Sigmoid colon (tissue), 7 donors: ENCODE data around the gene SIX5. TPM values are rescaled to one million over a fixed set of nuclear protein-coding genes. Genes with fewer than 3 reads are reported as not detected.
A peak's percentile ranks its signal among the peaks of the same experiment; 100 is the strongest.

Experiments
- DNase-seq: peaks from one replicate; pipeline ENCODE4 v3.0.0-alpha.2; 2019
- H3K27ac ChIP-seq, 4 donors: fragments of 200-600 bp; sonication (generic); one replicate each; pipeline ENCODE4 v1.5.1; 2016 to 2019; ENCODE audit warnings: mild to moderate bottlenecking in 1 of 4
- H3K27me3 ChIP-seq, 3 donors: fragments of 200-600 bp; sonication (generic); one replicate each; pipeline ENCODE4 v1.5.1; 2019; ENCODE audit warnings: mild to moderate bottlenecking in 1 of 3
- H3K36me3 ChIP-seq, 4 donors: fragments of 200-600 bp; sonication (generic); one replicate each; pipeline ENCODE4 v1.5.1; 2016 to 2019
- H3K4me1 ChIP-seq, 4 donors: fragments of 200-600 bp; sonication (generic); one replicate each; pipeline ENCODE4 v1.5.1; 2017 to 2019
- H3K4me3 ChIP-seq, 4 donors: fragments of 200-600 bp; sonication (generic); one replicate each; pipeline ENCODE4 v1.5.1; 2017 to 2019; ENCODE audit warnings: mild to moderate bottlenecking in 2 of 4, moderate library complexity in 1 of 4
- H3K9me3 ChIP-seq, 4 donors: fragments of 200-600 bp in 3 of 4; sonication (generic) in 3 of 4; one replicate each; pipeline versions ENCODE4 v1.5.1 to v1.6.1; 2013 to 2019
- CTCF ChIP-seq, 4 experiments: fragments of 450-650 bp in 3 of 4; fragments of 200-600 bp in 1 of 4; IDR thresholded peaks; one replicate each; pipeline ENCODE4 v1.5.1; 2016 to 2019; ENCODE audit warnings: antibody characterized with exemption in 4 of 4, mild to moderate bottlenecking in 3 of 4, moderate library complexity in 2 of 4
- EP300 ChIP-seq, 4 donors: sonication (generic); formaldehyde crosslinking; IDR thresholded peaks; one replicate each; pipeline ENCODE4 v1.6.1; 2017; ENCODE audit warnings: antibody characterized with exemption in 4 of 4
- POLR2A ChIP-seq, 2 donors: fragments of 450-650 bp; IDR thresholded peaks; one replicate each; pipeline ENCODE4 v1.6.1; 2016; ENCODE audit warnings: antibody characterized with exemption in 2 of 2, mild to moderate bottlenecking in 2 of 2, moderate library complexity in 2 of 2
- POLR2AphosphoS5 ChIP-seq, 4 donors: sonication (generic); formaldehyde crosslinking; IDR thresholded peaks; one replicate each; pipeline ENCODE4 v1.6.1; 2017; ENCODE audit warnings: antibody characterized with exemption in 4 of 4
- WGBS, 2 donors: extraction: QIAGEN DNeasy Blood & Tissue Kit; methylation state at CpG; one replicate each; pipeline ENCODE4 v1.1.7; 2013; 5-methylcytosine and 5-hydroxymethylcytosine counted together
- intact Hi-C: fragments of 100-400 bp; cut with DNase I; formaldehyde crosslinking; loops from one replicate; pipeline ENCODE4 v1.15.1; 2023
- polyA plus RNA-seq, 3 donors: library from polyadenylated mRNA; stranded (reverse); fragments of 200-250 nt; gene quantifications; one replicate each; pipeline ENCODE4 v1.2.3, GENCODE V29; 2013
- total RNA-seq, 4 donors: library from RNA; depleted of rRNA; stranded (reverse); fragments of >200 nt; gene quantifications; one replicate each; pipeline ENCODE4 v1.1.0, GENCODE V29; 2016
- donor health status: healthy with polysubstance abuse.
- donor health status: Bipolar disorder and iron deficiency.
- donor health status: healthy.

The SIX5 gene
- total and polyA plus RNA-seq, 7 donors: 4.2 to 20.7 (median 16.8) TPM

DNA sequence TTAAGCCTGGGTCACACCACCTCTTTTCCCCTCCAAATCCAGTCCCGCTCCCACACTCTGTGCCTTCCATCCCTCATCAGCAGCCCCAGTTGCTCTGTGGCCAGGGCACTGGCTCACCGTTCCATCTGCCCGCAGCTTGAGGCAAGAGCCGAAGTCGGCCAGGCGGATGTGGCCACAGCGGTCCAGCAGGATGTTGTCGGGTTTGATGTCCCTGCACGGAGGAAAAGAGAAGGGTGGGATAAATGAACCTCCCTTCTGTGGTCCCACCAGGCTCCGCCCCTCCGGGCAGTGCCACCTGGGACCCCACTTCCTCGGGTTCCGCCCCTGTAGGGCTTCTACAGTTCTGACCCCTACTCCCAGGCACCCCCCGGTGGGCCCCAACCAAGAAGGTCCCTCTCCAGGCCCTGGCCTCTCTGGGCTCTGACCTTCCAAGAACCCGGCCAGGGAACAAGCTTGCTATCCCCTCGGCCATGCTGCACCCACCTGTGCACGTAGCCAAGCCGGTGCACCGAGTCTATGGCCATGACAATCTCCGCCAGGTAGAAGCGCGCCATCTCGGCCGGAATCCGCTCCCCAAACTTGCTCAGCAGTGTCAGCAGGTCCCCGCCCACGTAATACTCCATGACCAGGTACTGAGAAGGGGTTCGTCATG lies 9.1 kb upstream of the SIX5 start:
- TF ChIP-seq POLR2AphosphoS5 (IDR thresholded peaks at IDR 0.05): no peak
- TF ChIP-seq EP300 (IDR thresholded peaks at IDR 0.05): no peak
- no peak for TF ChIP-seq CTCF (IDR thresholded peaks at IDR 0.05)
- TF ChIP-seq POLR2A (IDR thresholded peaks at IDR 0.05): no peak
- H3K4me3 ChIP-seq: no peak overlapping the region
- no peaks in the 10 kb centered on the region for H3K27me3 ChIP-seq
- peaks cover 0 to 46% (median 36%) of the 10 kb centered on the region in 4 donors for H3K4me1 ChIP-seq
- WGBS, 2 donors: 90 to 94% methylated on average over 28 of the region's 28 CpGs
- peaks cover 5 to 44% (median 39%) of the 10 kb centered on the region in 4 donors for H3K36me3 ChIP-seq
- no peaks in the 10 kb centered on the region for H3K9me3 ChIP-seq
- intact Hi-C loops: no loop called here
- peak; percentile 68 for DNase-seq
- peak overlapping the region; percentile 96 to 98 (median 98) for H3K27ac ChIP-seq

DNA sequence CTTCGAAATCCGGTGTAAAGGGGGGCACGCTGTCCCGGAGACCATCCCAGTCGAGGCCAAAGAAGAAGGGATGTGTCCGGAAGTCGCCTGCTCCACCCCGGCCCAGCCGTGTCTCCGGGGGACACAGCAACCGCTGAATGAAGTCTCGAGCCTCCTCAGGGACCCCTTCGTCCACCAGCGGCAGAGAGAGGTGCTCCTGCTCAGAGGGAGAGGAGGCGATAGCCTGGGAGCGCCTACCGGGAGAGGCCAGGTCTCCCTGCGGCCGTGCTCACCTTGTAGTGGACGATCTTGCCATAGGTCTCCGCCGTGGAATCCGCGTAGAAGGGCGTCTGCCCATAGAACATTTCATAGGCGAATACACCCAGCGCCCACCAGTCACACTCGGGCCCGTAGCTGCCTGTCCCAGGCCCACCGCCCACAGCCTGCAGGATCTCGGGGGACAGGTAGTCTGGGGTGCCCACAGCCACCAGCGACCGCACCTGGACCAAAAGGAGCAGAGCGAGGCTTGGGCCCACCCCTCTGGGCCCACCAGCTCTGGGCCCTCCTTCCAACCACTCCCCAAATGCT lies 8.4 kb upstream of the SIX5 start:
- H3K27me3 ChIP-seq: no peaks in the 10 kb centered on the region
- peak overlapping the region; percentile 96 to 98 (median 98) for H3K27ac ChIP-seq
- H3K4me3 ChIP-seq: no peak overlapping the region
- DNase-seq: peak; percentile 66
- H3K4me1 ChIP-seq: peaks cover 0 to 42% (median 33%) of the 10 kb centered on the region in 4 donors
- no peak for TF ChIP-seq POLR2AphosphoS5 (IDR thresholded peaks at IDR 0.05)
- no peak for TF ChIP-seq EP300 (IDR thresholded peaks at IDR 0.05)
- TF ChIP-seq CTCF (IDR thresholded peaks at IDR 0.05): no peak
- TF ChIP-seq POLR2A (IDR thresholded peaks at IDR 0.05): no peak
- 96% methylated on average over 34 of the region's 34 CpGs for WGBS, 2 donors
- H3K9me3 ChIP-seq: no peaks in the 10 kb centered on the region
- intact Hi-C loops: no loop called here
- H3K36me3 ChIP-seq: peaks cover 5 to 51% (median 45%) of the 10 kb centered on the region in 4 donors

GRCh38 chr19:45774765-45775164 lies 5.7 kb upstream of the SIX5 start:
- H3K4me1 ChIP-seq: peaks cover 0 to 35% (median 29%) of the 10 kb centered on the region in 4 donors
- H3K27me3 ChIP-seq: no peaks in the 10 kb centered on the region
- intact Hi-C loops: no loop called here
- no peaks in the 10 kb centered on the region for H3K9me3 ChIP-seq
- H3K4me3 ChIP-seq: no peak overlapping the region
- TF ChIP-seq POLR2A (IDR thresholded peaks at IDR 0.05): no peak
- no peak for TF ChIP-seq POLR2AphosphoS5 (IDR thresholded peaks at IDR 0.05)
- no peak for TF ChIP-seq CTCF (IDR thresholded peaks at IDR 0.05)
- TF ChIP-seq EP300 (IDR thresholded peaks at IDR 0.05): no peak
- peak overlapping the region in 1 of 4 donors; percentile 14 for H3K27ac ChIP-seq
- 53 to 71% methylated on average over 9 of the region's 9 CpGs for WGBS, 2 donors
- DNase-seq: no peak
- H3K36me3 ChIP-seq: peaks cover 5 to 64% (median 54%) of the 10 kb centered on the region in 4 donors

DNA sequence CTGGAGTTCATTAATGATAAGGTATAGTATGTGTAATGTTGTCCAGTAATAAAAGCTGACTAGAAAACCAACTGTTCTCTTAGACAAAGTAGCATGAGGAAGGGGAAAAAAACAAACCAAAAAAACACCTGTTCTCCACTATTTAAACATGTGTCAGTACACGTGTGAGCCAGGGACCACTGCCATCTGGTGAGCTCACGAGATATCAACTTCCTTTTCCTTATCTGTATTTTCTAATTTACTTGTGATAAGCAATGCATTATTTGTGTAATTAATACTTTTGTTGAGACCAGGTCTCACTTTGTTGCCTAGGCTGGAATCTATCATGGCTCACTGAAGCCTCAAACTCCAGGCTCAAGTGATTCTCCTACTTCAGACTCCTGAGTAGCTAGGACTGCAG lies 4.3 kb upstream of the SIX5 start:
- intact Hi-C loops: no loop called here
- no peak for DNase-seq
- Histone ChIP-seq H3K4me1 (peaks cover 0 to 25% (median 18%) of the 10 kb centered on the region in 4 donors), H3K27me3 (no peaks in the 10 kb centered on the region), H3K36me3 (peaks cover 5 to 61% (median 47%) of the 10 kb centered on the region in 4 donors), H3K4me3 (no peak overlapping the region), H3K9me3 (no peaks in the 10 kb centered on the region), H3K27ac (peak overlapping the region; percentile 4 to 99 (median 94))
- TF ChIP-seq POLR2A (IDR thresholded peaks at IDR 0.05) (no peak), EP300 (IDR thresholded peaks at IDR 0.05) (no peak), CTCF (IDR thresholded peaks at IDR 0.05) (no peak), POLR2AphosphoS5 (IDR thresholded peaks at IDR 0.05) (no peak)
- 11 to 26% methylated on average over 2 of the region's 2 CpGs for WGBS, 2 donors
